Gastroesophageal sphincter (tissue), 4 donors: ENCODE data around the gene RASA4B. TPM values are rescaled to one million over a fixed set of nuclear protein-coding genes. Genes with fewer than 3 reads are reported as not detected.

Experiments used
- ATAC-seq: fragments of 150-250 bp; one replicate; pipeline ENCODE4 v1.9.1; 2016; ENCODE audit warnings: mild to moderate bottlenecking, moderate library complexity
- H3K27ac ChIP-seq, 4 donors: fragments of 200-600 bp; sonication (generic) in 3 of 4; 1 replicate in 3 of 4; 2 replicates in 1 of 4; pipeline ENCODE4 v1.5.1; 2016 to 2019
- H3K27me3 ChIP-seq: fragments of 200-600 bp; sonication (generic); one replicate; pipeline ENCODE4 v1.5.1; 2019
- H3K36me3 ChIP-seq, 2 donors: fragments of 200-600 bp; sonication (generic); one replicate each; pipeline ENCODE4 v1.5.1; 2019; ENCODE audit warnings: control low read depth in 1 of 2
- H3K4me1 ChIP-seq, 3 donors: fragments of 200-600 bp; sonication (generic); 1 replicate in 2 of 3; 2 replicates in 1 of 3; pipeline ENCODE4 v1.5.1; 2016 to 2019; ENCODE audit warnings: control low read depth in 2 of 3
- H3K4me3 ChIP-seq, 2 donors: fragments of 200-600 bp; sonication (generic); one replicate each; pipeline ENCODE4 v1.5.1; 2019; ENCODE audit warnings: mild to moderate bottlenecking in 1 of 2, moderate library complexity in 1 of 2
- H3K9me3 ChIP-seq, 3 donors: fragments of 200-600 bp; sonication (generic); one replicate each; pipeline ENCODE4 v1.5.1; 2017 to 2019; ENCODE audit warnings: control low read depth in 2 of 3
- EP300 ChIP-seq: sonication (generic); formaldehyde crosslinking; IDR thresholded peaks from one replicate; pipeline ENCODE4 v1.6.1; 2017; ENCODE audit warnings: antibody characterized with exemption, mild to moderate bottlenecking
- POLR2A ChIP-seq, 2 donors: fragments of 450-650 bp; IDR thresholded peaks; one replicate each; pipeline ENCODE4 v1.6.1; 2017; ENCODE audit warnings: antibody characterized with exemption in 2 of 2, mild to moderate bottlenecking in 2 of 2, moderate library complexity in 1 of 2
- POLR2AphosphoS5 ChIP-seq: sonication (generic); formaldehyde crosslinking; IDR thresholded peaks from one replicate; pipeline ENCODE4 v1.6.1; 2017; ENCODE audit warnings: antibody characterized with exemption
- WGBS, 2 donors: methylation state at CpG; one replicate each; pipeline ENCODE4 v1.1.5; 2018; ENCODE audit warnings: low coverage in 1 of 2; 5-methylcytosine and 5-hydroxymethylcytosine counted together
- total RNA-seq, 4 donors: library from RNA; depleted of rRNA; stranded (reverse); fragments of >200 nt; gene quantifications; one replicate each; pipeline ENCODE4 v1.1.0, GENCODE V29; 2016
- TF ChIP-seq, protein P1 (sequence below), 4 experiments: fragments of 200-600 bp in 2 of 4; fragments of 450-650 bp in 2 of 4; sonication (generic) in 1 of 4; IDR thresholded peaks; one replicate each; pipeline ENCODE4 v1.5.1; 2017 to 2019; ENCODE audit warnings: antibody characterized with exemption in 4 of 4, mild to moderate bottlenecking in 2 of 4, moderate library complexity in 2 of 4

The RASA4B gene
- total RNA-seq, 4 donors from 2014 or later = 6.1 to 34.3 (median 8.8) TPM

DNA sequence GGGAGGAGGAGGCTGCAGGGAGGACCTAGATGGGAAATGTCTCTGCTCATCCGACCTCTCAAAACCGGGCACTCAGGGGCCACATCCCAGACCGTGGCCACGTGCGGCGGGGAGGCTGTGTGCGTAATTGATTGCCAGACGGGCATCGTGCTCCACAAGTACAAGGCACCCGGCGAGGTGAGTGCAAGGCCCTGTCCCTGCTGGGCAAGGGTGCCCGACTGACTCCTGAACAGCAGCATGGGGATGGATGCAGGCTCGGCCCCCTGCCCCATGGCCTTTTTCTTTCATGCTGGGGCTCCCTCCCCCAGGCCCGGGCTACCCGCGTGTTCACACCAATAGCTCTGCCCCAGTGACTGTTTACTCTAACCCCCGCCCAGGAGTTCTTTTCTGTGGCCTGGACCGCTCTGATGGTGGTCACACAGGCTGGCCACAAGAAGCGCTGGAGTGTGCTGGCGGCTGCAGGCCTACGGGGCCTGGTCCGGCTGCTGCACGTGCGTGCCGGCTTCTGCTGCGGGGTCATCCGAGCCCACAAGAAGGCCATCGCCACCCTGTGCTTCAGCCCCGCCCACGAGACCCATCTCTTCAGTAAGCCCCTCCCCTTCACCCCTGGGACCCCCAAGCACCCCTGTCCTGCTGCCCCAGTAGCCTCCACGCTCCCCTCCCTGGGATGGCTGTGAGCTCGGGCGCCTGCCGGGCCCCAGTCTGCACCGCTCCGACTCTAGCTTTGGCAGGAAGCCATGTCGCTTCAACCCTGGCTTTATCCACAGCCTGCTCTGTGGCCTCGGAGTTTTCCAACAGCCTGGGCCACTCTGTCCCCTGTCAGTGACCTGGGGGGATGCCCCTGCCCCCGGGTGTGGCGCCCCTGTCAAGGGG is 48.9 kb downstream of the RASA4B start:
- H3K36me3 ChIP-seq = peaks cover 0 to 64% of the 10 kb centered on the region in 2 donors

DNA sequence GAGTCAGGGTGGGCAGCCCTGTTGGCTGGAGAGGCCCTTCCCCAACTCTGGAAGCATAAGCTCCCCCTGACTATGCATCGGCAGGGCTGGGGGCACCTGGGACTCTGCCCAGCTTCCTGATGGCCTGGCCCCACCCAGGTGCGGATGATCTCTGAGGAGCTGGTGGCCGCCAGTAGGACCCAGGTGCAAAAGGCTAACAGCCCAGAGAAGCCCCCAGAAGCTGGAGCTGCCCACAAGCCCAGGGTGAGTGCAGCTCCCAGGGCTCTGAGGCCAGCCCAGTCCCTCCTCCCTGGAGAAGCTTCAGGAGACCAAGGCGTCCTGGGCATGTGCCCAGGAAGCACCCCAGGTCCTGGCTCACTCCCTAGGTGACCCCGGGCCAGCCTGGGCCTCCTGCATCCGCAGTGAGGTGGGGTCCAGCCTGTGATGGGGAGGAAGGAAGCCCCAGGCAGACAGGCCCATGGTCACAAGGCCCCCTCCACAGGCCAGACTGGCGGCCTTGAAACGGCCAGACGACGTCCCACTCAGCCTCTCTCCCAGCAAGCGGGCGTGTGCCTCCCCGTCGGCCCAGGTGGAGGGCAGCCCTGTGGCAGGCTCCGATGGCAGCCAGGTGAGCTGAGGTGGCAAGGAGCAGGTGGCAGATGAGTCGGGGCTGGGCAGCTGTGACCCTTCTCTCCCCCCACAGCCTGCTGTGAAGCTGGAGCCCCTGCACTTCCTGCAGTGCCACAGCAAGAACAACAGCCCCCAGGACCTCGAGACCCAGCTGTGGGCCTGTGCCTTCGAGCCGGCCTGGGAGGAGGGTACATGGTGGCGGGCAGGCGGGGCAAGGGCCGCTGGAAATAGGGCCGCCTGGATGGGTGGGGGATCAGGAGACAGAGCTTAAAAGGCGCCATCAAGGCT is 49.7 kb downstream of the RASA4B start:
- Histone ChIP-seq H3K4me3 (no peak overlapping the region), H3K27me3 (no peaks in the 10 kb centered on the region), H3K4me1 (peaks cover 0 to 46% (median 9%) of the 10 kb centered on the region in 3 donors), H3K9me3 (no peaks in the 10 kb centered on the region), H3K27ac (no peak overlapping the region), H3K36me3 (peaks cover 0 to 55% of the 10 kb centered on the region in 2 donors)
- TF ChIP-seq POLR2A (IDR thresholded peaks at IDR 0.05) (no peak), POLR2AphosphoS5 (no peak), EP300 (no peak)
- TF ChIP-seq, protein P1, sequence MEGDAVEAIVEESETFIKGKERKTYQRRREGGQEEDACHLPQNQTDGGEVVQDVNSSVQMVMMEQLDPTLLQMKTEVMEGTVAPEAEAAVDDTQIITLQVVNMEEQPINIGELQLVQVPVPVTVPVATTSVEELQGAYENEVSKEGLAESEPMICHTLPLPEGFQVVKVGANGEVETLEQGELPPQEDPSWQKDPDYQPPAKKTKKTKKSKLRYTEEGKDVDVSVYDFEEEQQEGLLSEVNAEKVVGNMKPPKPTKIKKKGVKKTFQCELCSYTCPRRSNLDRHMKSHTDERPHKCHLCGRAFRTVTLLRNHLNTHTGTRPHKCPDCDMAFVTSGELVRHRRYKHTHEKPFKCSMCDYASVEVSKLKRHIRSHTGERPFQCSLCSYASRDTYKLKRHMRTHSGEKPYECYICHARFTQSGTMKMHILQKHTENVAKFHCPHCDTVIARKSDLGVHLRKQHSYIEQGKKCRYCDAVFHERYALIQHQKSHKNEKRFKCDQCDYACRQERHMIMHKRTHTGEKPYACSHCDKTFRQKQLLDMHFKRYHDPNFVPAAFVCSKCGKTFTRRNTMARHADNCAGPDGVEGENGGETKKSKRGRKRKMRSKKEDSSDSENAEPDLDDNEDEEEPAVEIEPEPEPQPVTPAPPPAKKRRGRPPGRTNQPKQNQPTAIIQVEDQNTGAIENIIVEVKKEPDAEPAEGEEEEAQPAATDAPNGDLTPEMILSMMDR (IDR thresholded peaks at IDR 0.05) = no peak
- no peak for ATAC-seq
- no CpG with 5 or more reads among the region's 24 CpGs for WGBS, 2 donors

More for the DNA sequence above, 48.9 kb downstream of the RASA4B start:
- Histone ChIP-seq H3K4me1 (peaks cover 0 to 37% (median 8%) of the 10 kb centered on the region in 3 donors), H3K9me3 (no peaks in the 10 kb centered on the region), H3K27ac (no peak overlapping the region), H3K4me3 (no peak overlapping the region), H3K27me3 (no peaks in the 10 kb centered on the region)
- TF ChIP-seq, protein P1 (IDR thresholded peaks at IDR 0.05) = no peak
- no peak for TF ChIP-seq EP300
- WGBS, 2 donors = 93% methylated on average over 3 of the region's 40 CpGs; no CpG with 5 or more reads in 1 of the 2 donors
- ATAC-seq = no peak

DNA sequence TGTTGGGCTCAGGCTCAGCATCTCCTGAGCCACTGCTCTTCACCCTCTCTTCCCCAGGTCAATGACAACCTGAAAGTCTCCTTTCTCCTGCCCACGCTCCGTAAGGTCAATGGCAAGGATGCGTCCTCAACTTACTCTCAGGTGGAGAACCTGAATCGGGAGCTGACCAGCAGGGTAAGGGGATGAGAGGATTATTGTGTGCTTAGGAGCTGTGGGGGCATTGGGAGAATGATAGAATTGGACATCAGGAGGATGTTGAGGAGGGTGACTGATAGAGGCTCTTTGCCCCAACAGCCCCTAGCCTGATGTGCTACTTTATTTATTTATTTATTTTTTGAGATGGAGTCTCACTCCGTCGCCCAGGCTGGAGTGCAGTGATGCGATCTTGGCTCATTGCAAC is 51.5 kb downstream of the RASA4B start:
- Histone ChIP-seq H3K36me3 (peaks cover 0 to 39% of the 10 kb centered on the region in 2 donors), H3K4me1 (peaks cover 0 to 57% (median 9%) of the 10 kb centered on the region in 3 donors), H3K9me3 (no peaks in the 10 kb centered on the region), H3K27me3 (no peaks in the 10 kb centered on the region), H3K27ac (no peak overlapping the region), H3K4me3 (peak overlapping the region in 1 of 2 donors; percentile 98)
- ATAC-seq = no peak
- WGBS, 2 donors = 90 to 97% methylated on average over 3 to 4 of the region's 7 CpGs
- TF ChIP-seq EP300 (no peak), POLR2A (IDR thresholded peaks at IDR 0.05) (no peak)

DNA sequence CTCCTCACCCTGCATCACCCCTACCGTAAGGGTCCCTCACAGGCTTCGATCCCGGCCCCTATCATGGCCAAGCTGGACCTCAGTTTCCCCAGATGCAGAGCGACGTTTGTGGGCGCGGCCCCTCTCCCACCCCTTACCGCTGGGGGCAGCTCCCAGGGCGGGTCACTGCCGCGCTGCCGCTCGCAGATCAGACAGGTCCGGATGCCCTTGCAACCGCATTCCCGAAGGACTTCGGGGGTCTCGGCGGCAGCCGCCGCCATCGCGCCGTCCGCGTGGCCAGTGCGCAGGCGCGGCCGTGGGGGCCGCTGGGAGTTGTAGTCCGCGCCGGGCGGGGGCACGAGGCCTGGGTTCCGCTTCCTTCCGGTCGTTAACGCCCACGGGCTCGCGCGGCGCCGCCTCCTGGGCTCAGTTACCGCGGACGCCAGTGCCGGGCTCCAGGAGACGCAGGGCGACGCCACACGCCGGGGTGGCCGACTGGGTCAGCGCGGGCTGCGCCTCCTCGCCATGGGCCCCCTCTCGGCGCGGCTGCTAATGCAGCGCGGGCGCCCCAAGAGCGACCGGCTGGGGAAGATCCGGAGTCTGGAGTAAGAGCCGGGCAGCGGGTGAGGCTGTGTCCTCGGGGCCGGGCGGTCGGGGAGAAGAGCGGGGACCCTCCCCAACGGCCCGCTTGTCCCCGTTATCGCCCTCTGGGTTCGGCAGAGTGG is 52.8 kb downstream of the RASA4B start, which contains the start of the genes ALKBH4 and LRWD1:
Gene ALKBH4 (minus strand): TSS at position 287 of the 704 bp plus-strand sequence. CDS start 27 bp downstream, at position 260.
Gene LRWD1 (plus strand): TSS at position 408 of the 704 bp plus-strand sequence. CDS start 97 bp downstream, at position 505.
- Histone ChIP-seq H3K36me3 (peaks cover 0 to 34% of the 10 kb centered on the region in 2 donors), H3K4me3 (peak within 1 kb of the TSS; percentile 92 to 98), H3K27ac (peak within 1 kb of the TSS in 3 of 4 donors; percentile 78 to 83 (median 82)), H3K4me1 (peaks cover 0 to 57% (median 9%) of the 10 kb centered on the region in 3 donors), H3K9me3 (no peaks in the 10 kb centered on the region), H3K27me3 (no peaks in the 10 kb centered on the region)
- ATAC-seq = peak; percentile 96
- TF ChIP-seq, protein P1 (IDR thresholded peaks at IDR 0.05) = peak in 2 of 4 experiments; percentile 31 to 54
- peak in 1 of 2 donors; percentile 63 for TF ChIP-seq POLR2A (IDR thresholded peaks at IDR 0.05)
- TF ChIP-seq POLR2AphosphoS5 = peak; percentile 70
- no peak for TF ChIP-seq EP300
- no CpG with 5 or more reads among the region's 81 CpGs for WGBS, 2 donors
